Measurements from ENCODE around the gene AMZ2. TPM values are rescaled to one million over a fixed set of nuclear protein-coding genes. Genes with fewer than 3 reads are reported as not detected.
A peak's percentile ranks its signal among the peaks of the same experiment; 100 is the strongest.
"Not testable (repeated sequence)": the region's sequence is repeated elsewhere in the genome, so short reads cannot be mapped to it uniquely, and the experiment has no call there.

Gene AMZ2
- total and polyA plus RNA-seq, 2 donors from 2014 or later = 48.6 to 90.9 TPM

- TF ChIP-seq CTCF (IDR thresholded peaks at IDR 0.05; ENCODE audit: borderline replicate concordance, extremely low read depth, insufficient read depth) = no peak
- FAIRE-seq (no peak), DNase-seq (no peak)
- peaks cover 0 to 4% (median 2%) of the 10 kb centered on the region in 3 donors for H3K36me3 ChIP-seq (ENCODE audit: control insufficient read depth in 2 of 3, insufficient read depth in 3 of 3, low read length in 3 of 3)
- H3K9me3 ChIP-seq (ENCODE audit: control insufficient read depth in 2 of 3, insufficient read depth in 1 of 3, low read length in 3 of 3) = no peaks in the 10 kb centered on the region
- no peak overlapping the region for H3K9ac ChIP-seq (ENCODE audit: low read length in 3 of 3)
- H3K27me3 ChIP-seq (ENCODE audit: control insufficient read depth, insufficient read depth, low read length) = no peaks in the 10 kb centered on the region
- H3K4me3 ChIP-seq (ENCODE audit: low read length in 3 of 3) = no peak overlapping the region
- intact Hi-C loops (cut with DNase I) = no loop called here
- H3K4me1 ChIP-seq (ENCODE audit: control insufficient read depth in 2 of 3, insufficient read depth in 2 of 3, low read depth in 1 of 3, low read length in 3 of 3) = no peaks in the 10 kb centered on the region
- H3K27ac ChIP-seq (ENCODE audit: low read depth in 2 of 2, low read length in 2 of 2) = no peak overlapping the region
Measured at GRCh38 chr17:68255731-68256538, 8.1 kb downstream of the AMZ2 start.

- intact Hi-C loops (cut with DNase I); FAIRE-seq; H3K9me3 ChIP-seq (ENCODE audit: control insufficient read depth in 2 of 3, insufficient read depth in 1 of 3, low read length in 3 of 3); H3K27me3 ChIP-seq (ENCODE audit: control insufficient read depth, insufficient read depth, low read length); H3K27ac ChIP-seq (ENCODE audit: low read depth in 2 of 2, low read length in 2 of 2); H3K9ac ChIP-seq (ENCODE audit: low read length in 3 of 3); H3K36me3 ChIP-seq (ENCODE audit: control insufficient read depth in 2 of 3, insufficient read depth in 3 of 3, low read length in 3 of 3); DNase-seq; H3K4me3 ChIP-seq (ENCODE audit: low read length in 3 of 3); H3K4me1 ChIP-seq (ENCODE audit: control insufficient read depth in 2 of 3, insufficient read depth in 2 of 3, low read depth in 1 of 3, low read length in 3 of 3): not testable (repeated sequence)
Measured at GRCh38 chr17:68256701-68257100, 8.9 kb downstream of the AMZ2 start.

- DNase-seq = no peak
- no peak for FAIRE-seq
- intact Hi-C loops (cut with DNase I) = no loop called here
- H3K9me3 ChIP-seq (ENCODE audit: control insufficient read depth in 2 of 3, insufficient read depth in 1 of 3, low read length in 3 of 3) = no peaks in the 10 kb centered on the region
- TF ChIP-seq CTCF (IDR thresholded peaks at IDR 0.05; ENCODE audit: borderline replicate concordance, extremely low read depth, insufficient read depth) = no peak
- H3K9ac ChIP-seq (ENCODE audit: low read length in 3 of 3) = no peak overlapping the region
- H3K27me3 ChIP-seq (ENCODE audit: control insufficient read depth, insufficient read depth, low read length) = no peaks in the 10 kb centered on the region
- peaks cover 0 to 2% (median 2%) of the 10 kb centered on the region in 3 donors for H3K36me3 ChIP-seq (ENCODE audit: control insufficient read depth in 2 of 3, insufficient read depth in 3 of 3, low read length in 3 of 3)
- H3K4me3 ChIP-seq (ENCODE audit: low read length in 3 of 3) = no peak overlapping the region
- H3K27ac ChIP-seq (ENCODE audit: low read depth in 2 of 2, low read length in 2 of 2) = no peak overlapping the region
- no peaks in the 10 kb centered on the region for H3K4me1 ChIP-seq (ENCODE audit: control insufficient read depth in 2 of 3, insufficient read depth in 2 of 3, low read depth in 1 of 3, low read length in 3 of 3)
Measured at GRCh38 chr17:68257934-68258333, 10.1 kb downstream of the AMZ2 start.

- H3K27me3 ChIP-seq (ENCODE audit: control insufficient read depth, insufficient read depth, low read length); H3K4me1 ChIP-seq (ENCODE audit: control insufficient read depth in 2 of 3, insufficient read depth in 2 of 3, low read depth in 1 of 3, low read length in 3 of 3); H3K9me3 ChIP-seq (ENCODE audit: control insufficient read depth in 2 of 3, insufficient read depth in 1 of 3, low read length in 3 of 3); FAIRE-seq; H3K36me3 ChIP-seq (ENCODE audit: control insufficient read depth in 2 of 3, insufficient read depth in 3 of 3, low read length in 3 of 3); intact Hi-C loops (cut with DNase I): not testable (repeated sequence)
- Histone ChIP-seq H3K27ac (ENCODE audit: low read depth in 2 of 2, low read length in 2 of 2) (peak overlapping the region; percentile 14 to 54), H3K9ac (ENCODE audit: low read length in 3 of 3) (peak overlapping the region in 1 of 3 donors; percentile 38), H3K4me3 (ENCODE audit: low read length in 3 of 3) (peak overlapping the region in 1 of 3 donors; percentile 5)
- peak; percentile 49 to 89 (median 77) for DNase-seq
Measured at GRCh38 chr17:68258890-68259647, 11.2 kb downstream of the AMZ2 start.

GRCh38 chr17:68259648-68259951 is 11.8 kb downstream of the AMZ2 start:
- H3K9me3 ChIP-seq (ENCODE audit: control insufficient read depth in 2 of 3, insufficient read depth in 1 of 3, low read length in 3 of 3); FAIRE-seq; H3K27me3 ChIP-seq (ENCODE audit: control insufficient read depth, insufficient read depth, low read length); H3K4me1 ChIP-seq (ENCODE audit: control insufficient read depth in 2 of 3, insufficient read depth in 2 of 3, low read depth in 1 of 3, low read length in 3 of 3); H3K9ac ChIP-seq (ENCODE audit: low read length in 3 of 3); H3K36me3 ChIP-seq (ENCODE audit: control insufficient read depth in 2 of 3, insufficient read depth in 3 of 3, low read length in 3 of 3); H3K4me3 ChIP-seq (ENCODE audit: low read length in 3 of 3); intact Hi-C loops (cut with DNase I): not testable (repeated sequence)
- H3K27ac ChIP-seq (ENCODE audit: low read depth in 2 of 2, low read length in 2 of 2) = peak overlapping the region in 1 of 2 donors; percentile 14
- peak in 1 of 5 donors; percentile 50 for DNase-seq
